A673 (cell line): Measurements from ENCODE around the gene CFAP58. TPM values are rescaled to one million over a fixed set of nuclear protein-coding genes. Genes with fewer than 3 reads are reported as not detected.

ENCODE experiments used
- BruUV-seq: library from RNA; stranded (reverse); fragments of 400-500 nt; replicated peaks from 2 replicates; lab custom pipeline; 2021; lab: Mats Ljungman, UMichigan
- CTCF ChIA-PET: fragments of 300-600 bp; sonication (Branson Sonifier 250); formaldehyde crosslinking; loops from one replicate; lab custom pipeline; 2022; ENCODE audit warnings: antibody characterized with exemption; lab: Charles Lee
- POLR2A ChIA-PET: fragments of 300-600 bp; sonication (Branson Sonifier 250); formaldehyde crosslinking; loops from one replicate; lab custom pipeline; 2022; ENCODE audit warnings: antibody characterized with exemption; ENCODE audit not compliant: low non-redundant PET; lab: Charles Lee
- DNase-seq: peaks from one replicate; pipeline ENCODE4 v3.0.0-alpha.2; 2015; ENCODE audit warnings: low spot score
- H3K27ac ChIP-seq: fragments of 200-600 bp; sonication (generic); 2 replicates; pipeline ENCODE4 v1.5.1; 2016; ENCODE audit warnings: mixed run types, low read depth, mild to moderate bottlenecking, mixed read lengths, antibody characterized with exemption, low read length; ENCODE audit not compliant: poor library complexity, severe bottlenecking
- H3K27me3 ChIP-seq: fragments of 200-600 bp; sonication (generic); replicated peaks from 2 replicates; pipeline ENCODE4 v1.6.1; 2017; ENCODE audit warnings: mixed run types, low read depth, mild to moderate bottlenecking, mixed read lengths, antibody characterized with exemption, low read length; ENCODE audit not compliant: insufficient read depth, poor library complexity
- H3K36me3 ChIP-seq: fragments of 200-600 bp; sonication (generic); 2 replicates; pipeline ENCODE4 v1.6.1; 2016; ENCODE audit warnings: mixed run types, mild to moderate bottlenecking, mixed read lengths, antibody characterized with exemption, low read length; ENCODE audit not compliant: insufficient read depth, poor library complexity, severe bottlenecking
- H3K4me1 ChIP-seq: fragments of 200-600 bp; sonication (generic); 2 replicates; pipeline ENCODE4 v1.6.1; 2017; ENCODE audit warnings: mixed run types, mild to moderate bottlenecking, mixed read lengths, antibody characterized with exemption, low read length; ENCODE audit not compliant: insufficient read depth, poor library complexity, severe bottlenecking
- H3K4me3 ChIP-seq: fragments of 200-600 bp; sonication (generic); 2 replicates; pipeline ENCODE4 v1.5.1; 2016; ENCODE audit warnings: low read depth, mixed run types, mild to moderate bottlenecking, mixed read lengths, low read length; ENCODE audit not compliant: poor library complexity, severe bottlenecking
- H3K9me3 ChIP-seq: fragments of 200-600 bp; sonication (generic); 2 replicates; pipeline ENCODE4 v1.6.1; 2016; ENCODE audit warnings: mixed run types, low read depth, mild to moderate bottlenecking, mixed read lengths, antibody characterized with exemption, low read length; ENCODE audit not compliant: poor library complexity, severe bottlenecking
- CTCF ChIP-seq: fragments of 300-800, 200-600 bp; sonication (generic); conservative IDR thresholded peaks from 2 replicates; pipeline ENCODE4 v1.5.1; 2017; ENCODE audit warnings: low read depth, mild to moderate bottlenecking, antibody characterized with exemption, low read length, moderate library complexity, mixed read lengths
- EZH2 ChIP-seq: fragments of 200-600 bp; sonication (generic); IDR thresholded peaks from 2 replicates; pipeline ENCODE4 v1.6.1; 2017; ENCODE audit warnings: borderline replicate concordance, low read depth, mild to moderate bottlenecking, mixed read lengths, antibody characterized with exemption, low read length; ENCODE audit not compliant: poor library complexity, severe bottlenecking
- intact Hi-C: fragments of 100-400 bp; cut with micrococcal nuclease; formaldehyde crosslinking; loops from one replicate; pipeline ENCODE4 v1.10.0; 2022; ENCODE audit not compliant: unreplicated experiment
- total RNA-seq: library from RNA; stranded (reverse); gene quantifications from 2 replicates; pipeline ENCODE4 v1.2.3, GENCODE V29; 2021

The CFAP58 gene
- total RNA-seq, 1 experiment from 2014 or later = 0.17 TPM

- TF ChIP-seq CTCF = no peak
- no peak for TF ChIP-seq EZH2
- no peaks in the 10 kb centered on the region for H3K9me3 ChIP-seq
- POLR2A ChIA-PET = no interaction called here
- intact Hi-C loops = no loop called here
- H3K36me3 ChIP-seq = no peaks in the 10 kb centered on the region
- BruUV-seq = no TSS peak
- H3K27ac ChIP-seq = no peak overlapping the region
- H3K4me3 ChIP-seq = no peak overlapping the region
- H3K27me3 ChIP-seq = peaks cover 34% of the 10 kb centered on the region
- DNase-seq = no peak
- CTCF ChIA-PET = no interaction called here
- no peaks in the 10 kb centered on the region for H3K4me1 ChIP-seq
These were observed 148.4 kb downstream of the CFAP58 start for GRCh38 chr10:104501864-104502579.

- no TSS peak for BruUV-seq
- Histone ChIP-seq H3K36me3 (no peaks in the 10 kb centered on the region), H3K27ac (no peak overlapping the region), H3K4me3 (no peak overlapping the region), H3K4me1 (no peaks in the 10 kb centered on the region), H3K27me3 (peaks cover 41% of the 10 kb centered on the region), H3K9me3 (no peaks in the 10 kb centered on the region)
- CTCF ChIA-PET = no interaction called here
- intact Hi-C loops = no loop called here
- DNase-seq = no peak
- POLR2A ChIA-PET = no interaction called here
- no peak for TF ChIP-seq CTCF
- no peak for TF ChIP-seq EZH2
These were observed 149.3 kb downstream of the CFAP58 start for GRCh38 chr10:104502907-104503306.

Other genes starting within 250 kb of the CFAP58 start
- gene SFR1, start 231.7 kb upstream of the CFAP58 start, total RNA-seq = 11.2 and 12.6 TPM in 2 replicates
- gene CFAP43, start 121.5 kb upstream of the CFAP58 start, total RNA-seq = 0.13 and 0.35 TPM in 2 replicates
- gene GSTO1, start 98.9 kb upstream of the CFAP58 start, total RNA-seq = 123 and 126 TPM in 2 replicates
- 0.26 and 1.4 TPM in 2 replicates for gene GSTO2, start 84.6 kb upstream of the CFAP58 start, total RNA-seq
- gene ITPRIP, start 15.4 kb upstream of the CFAP58 start, total RNA-seq = 23.1 and 24.8 TPM in 2 replicates